Right kidney (tissue), 1 donor: ENCODE results near the gene CSF1.

Experiments used
- DNase-seq: peaks from one replicate; pipeline ENCODE4 v3.0.0-alpha.2; 2016

Gene CSF1

GRCh38 chr1:109979489-109980091 is 68.9 kb downstream of the CSF1 start:
- no peak for DNase-seq
